ENCODE data around the gene MALT1.

DNA sequence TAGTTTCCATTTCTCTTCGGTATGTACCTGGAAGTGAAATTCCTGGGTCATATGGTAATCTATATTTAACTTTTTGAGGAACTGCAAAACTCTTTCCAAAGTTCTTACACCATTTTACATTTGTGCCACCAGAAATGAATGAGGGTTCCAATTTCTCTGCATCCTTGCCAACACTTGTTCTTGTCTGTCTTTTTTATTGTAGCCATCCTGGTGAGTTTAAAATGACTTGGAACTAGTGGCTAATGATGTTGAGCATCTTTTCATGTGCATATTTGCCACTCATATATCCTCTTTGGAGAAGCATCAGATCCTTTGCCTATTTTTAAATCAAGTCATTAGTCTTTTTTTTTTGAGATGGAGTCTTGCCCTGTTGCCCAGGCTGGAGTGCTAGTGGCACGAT is 59.4 kb downstream of the MALT1 start:
- TF ChIP-seq POLR2A (IDR thresholded peaks at IDR 0.05) = no peak
- TF ChIP-seq, protein P1, sequence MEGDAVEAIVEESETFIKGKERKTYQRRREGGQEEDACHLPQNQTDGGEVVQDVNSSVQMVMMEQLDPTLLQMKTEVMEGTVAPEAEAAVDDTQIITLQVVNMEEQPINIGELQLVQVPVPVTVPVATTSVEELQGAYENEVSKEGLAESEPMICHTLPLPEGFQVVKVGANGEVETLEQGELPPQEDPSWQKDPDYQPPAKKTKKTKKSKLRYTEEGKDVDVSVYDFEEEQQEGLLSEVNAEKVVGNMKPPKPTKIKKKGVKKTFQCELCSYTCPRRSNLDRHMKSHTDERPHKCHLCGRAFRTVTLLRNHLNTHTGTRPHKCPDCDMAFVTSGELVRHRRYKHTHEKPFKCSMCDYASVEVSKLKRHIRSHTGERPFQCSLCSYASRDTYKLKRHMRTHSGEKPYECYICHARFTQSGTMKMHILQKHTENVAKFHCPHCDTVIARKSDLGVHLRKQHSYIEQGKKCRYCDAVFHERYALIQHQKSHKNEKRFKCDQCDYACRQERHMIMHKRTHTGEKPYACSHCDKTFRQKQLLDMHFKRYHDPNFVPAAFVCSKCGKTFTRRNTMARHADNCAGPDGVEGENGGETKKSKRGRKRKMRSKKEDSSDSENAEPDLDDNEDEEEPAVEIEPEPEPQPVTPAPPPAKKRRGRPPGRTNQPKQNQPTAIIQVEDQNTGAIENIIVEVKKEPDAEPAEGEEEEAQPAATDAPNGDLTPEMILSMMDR (IDR thresholded peaks at IDR 0.05 in 4 of 5, conservative IDR thresholded peaks at IDR 0.05 in 1 of 5) = no peak
